Measurements from ENCODE around the gene PKMYT1. TPM values are rescaled to one million over a fixed set of nuclear protein-coding genes. Genes with fewer than 3 reads are reported as not detected.
A peak's percentile ranks its signal among the peaks of the same experiment; 100 is the strongest.

The PKMYT1 gene
- total and polyA plus RNA-seq, 9 of the 15 experiments (the other 6 are each of a cell fraction or from before 2014, with no cell fraction given), result 8.7 to 201 (median 37.8) TPM

DNA sequence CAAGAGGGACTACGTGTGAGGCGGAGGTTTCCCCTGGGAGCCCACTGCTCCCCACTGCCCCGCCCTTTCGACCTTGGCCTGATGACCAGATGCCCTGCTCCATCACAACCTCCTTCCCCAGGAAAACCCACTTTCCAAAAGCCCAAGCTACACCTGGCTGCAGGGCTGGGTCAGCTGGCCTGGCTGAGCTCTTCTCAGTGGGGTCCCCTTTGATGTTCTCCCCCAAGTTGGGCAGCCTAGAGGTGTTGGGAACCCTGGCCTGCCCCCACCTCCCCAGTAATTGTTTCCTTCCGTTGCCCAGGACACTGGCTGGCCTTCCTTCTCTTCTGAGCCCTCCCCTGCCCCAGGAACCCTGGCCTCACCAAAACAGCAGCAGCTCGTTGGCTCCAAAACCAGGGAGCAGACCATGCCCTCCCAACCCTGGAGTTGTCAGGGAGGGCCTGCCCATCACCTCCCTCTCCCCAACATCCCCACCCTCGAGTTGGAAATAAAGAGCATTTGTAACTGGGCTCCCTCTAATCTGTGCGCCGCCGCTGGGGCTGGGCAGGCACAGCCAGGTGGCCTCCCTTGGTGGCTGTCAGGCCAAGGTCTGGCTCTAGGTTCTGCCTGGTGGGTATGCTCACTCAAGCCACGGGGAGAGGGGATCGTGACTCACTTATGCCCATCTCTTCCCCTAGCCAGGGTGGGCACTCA, 33.9 kb upstream of the PKMYT1 start:
- no peak overlapping the region for H3K4me3 ChIP-seq
- H3K27ac ChIP-seq (ENCODE audit: extremely low read depth, low read depth, low read length), result no peak overlapping the region
- 71% methylated on average over 11 of the region's 12 CpGs for WGBS (ENCODE audit: insufficient coverage, low coverage, missing lambda C conversion rate)
- no peaks in the 10 kb centered on the region for H3K36me3 ChIP-seq (ENCODE audit: control insufficient read depth, insufficient read depth, low read length)
- H3K9ac ChIP-seq (ENCODE audit: insufficient read depth in 1 of 2, low read depth in 2 of 2, low read length in 2 of 2), result peak overlapping the region in 1 of 2 experiments; percentile 73; a peak in 2 of 4 replicates
- no peak overlapping the region for H2AFZ ChIP-seq (ENCODE audit: low read depth, low read length)
- POLR2A ChIA-PET, result interaction anchor here (0.6 to 0.9 kb wide), 3 partner anchors 9 to 129 kb away, joined by 3 read pairs; no protein-coding TSS in a partner anchor
- H3K4me2 ChIP-seq (ENCODE audit: insufficient read depth, low read length), result no peak overlapping the region
- intact Hi-C loops (cut with micrococcal nuclease) (no loop called here), in situ Hi-C loops (cut with MboI) (no loop called here)
- H3K79me2 ChIP-seq (ENCODE audit: control insufficient read depth, insufficient read depth, low read length), result no peaks in the 10 kb centered on the region
- DNase-seq (ENCODE audit: extremely low read depth in 1 of 4, low spot score in 3 of 4) (no peak), ATAC-seq (no peak), FAIRE-seq (no peak)
- H4K20me1 ChIP-seq (replicated peaks; ENCODE audit: control insufficient read depth, insufficient read depth, low read length), result no peaks in the 10 kb centered on the region
- CTCF ChIA-PET (ENCODE audit: low intra/inter-chr PET ratio), result no interaction called here
- H3K9me1 ChIP-seq (ENCODE audit: control insufficient read depth, insufficient read depth, low read length), result peaks cover 3% of the 10 kb centered on the region
- peaks cover 29 to 82% of the 10 kb centered on the region in 2 experiments for H3K4me1 ChIP-seq (replicated peaks in 1 of 2; ENCODE audit: control insufficient read depth in 2 of 2, insufficient read depth in 2 of 2, low read length in 2 of 2)
- H3K9me3 ChIP-seq (replicated peaks; ENCODE audit: control insufficient read depth, insufficient read depth, low read depth, low read length), result no peaks in the 10 kb centered on the region
- H3K27me3 ChIP-seq (ENCODE audit: control insufficient read depth in 2 of 2, insufficient read depth in 2 of 2, low read length in 2 of 2), result no peaks in the 10 kb centered on the region
- BruUV-seq (replicated peaks), result no TSS peak
- TF ChIP-seq SETDB1 (IDR thresholded peaks at IDR 0.05; ENCODE audit: low read length) (no peak), IFI16 (CRISPR knock-in tag; IDR thresholded peaks at IDR 0.05) (no peak), SMARCB1 (IDR thresholded peaks at IDR 0.05; ENCODE audit: insufficient read length, low read depth) (no peak), NUFIP1 (IDR thresholded peaks at IDR 0.05; ENCODE audit: partially characterized antibody) (no peak), NR2C1 (IDR thresholded peaks at IDR 0.05) (no peak), NR2C1 (tag; IDR thresholded peaks at IDR 0.05) (no peak), CCAR2 (IDR thresholded peaks at IDR 0.05; ENCODE audit: low read depth, low read length) (no peak), RBM39 (optimal IDR thresholded peaks at IDR 0.05; ENCODE audit: low read depth, low read length) (no peak), ZFP30 (CRISPR knock-in tag; IDR thresholded peaks at IDR 0.05; ENCODE audit: borderline replicate concordance) (no peak), SRF (CRISPR knock-in tag; IDR thresholded peaks at IDR 0.05) (no peak), MIER1 (IDR thresholded peaks at IDR 0.05; ENCODE audit: low read depth) (no peak)
- TF ChIP-seq, protein P1, sequence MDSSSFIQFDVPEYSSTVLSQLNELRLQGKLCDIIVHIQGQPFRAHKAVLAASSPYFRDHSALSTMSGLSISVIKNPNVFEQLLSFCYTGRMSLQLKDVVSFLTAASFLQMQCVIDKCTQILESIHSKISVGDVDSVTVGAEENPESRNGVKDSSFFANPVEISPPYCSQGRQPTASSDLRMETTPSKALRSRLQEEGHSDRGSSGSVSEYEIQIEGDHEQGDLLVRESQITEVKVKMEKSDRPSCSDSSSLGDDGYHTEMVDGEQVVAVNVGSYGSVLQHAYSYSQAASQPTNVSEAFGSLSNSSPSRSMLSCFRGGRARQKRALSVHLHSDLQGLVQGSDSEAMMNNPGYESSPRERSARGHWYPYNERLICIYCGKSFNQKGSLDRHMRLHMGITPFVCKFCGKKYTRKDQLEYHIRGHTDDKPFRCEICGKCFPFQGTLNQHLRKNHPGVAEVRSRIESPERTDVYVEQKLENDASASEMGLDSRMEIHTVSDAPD (CRISPR knock-in tag; IDR thresholded peaks at IDR 0.05), result no peak
- TF ChIP-seq, protein P2, sequence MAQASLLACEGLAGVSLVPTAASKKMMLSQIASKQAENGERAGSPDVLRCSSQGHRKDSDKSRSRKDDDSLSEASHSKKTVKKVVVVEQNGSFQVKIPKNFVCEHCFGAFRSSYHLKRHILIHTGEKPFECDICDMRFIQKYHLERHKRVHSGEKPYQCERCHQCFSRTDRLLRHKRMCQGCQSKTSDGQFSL (CRISPR knock-in tag; IDR thresholded peaks at IDR 0.05), result no peak
- TF ChIP-seq, protein P2 (tag; IDR thresholded peaks at IDR 0.05), result no peak
- TF ChIP-seq, protein P3, sequence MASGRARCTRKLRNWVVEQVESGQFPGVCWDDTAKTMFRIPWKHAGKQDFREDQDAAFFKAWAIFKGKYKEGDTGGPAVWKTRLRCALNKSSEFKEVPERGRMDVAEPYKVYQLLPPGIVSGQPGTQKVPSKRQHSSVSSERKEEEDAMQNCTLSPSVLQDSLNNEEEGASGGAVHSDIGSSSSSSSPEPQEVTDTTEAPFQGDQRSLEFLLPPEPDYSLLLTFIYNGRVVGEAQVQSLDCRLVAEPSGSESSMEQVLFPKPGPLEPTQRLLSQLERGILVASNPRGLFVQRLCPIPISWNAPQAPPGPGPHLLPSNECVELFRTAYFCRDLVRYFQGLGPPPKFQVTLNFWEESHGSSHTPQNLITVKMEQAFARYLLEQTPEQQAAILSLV (tag; IDR thresholded peaks at IDR 0.05), result no peak
- TF ChIP-seq, protein P4, sequence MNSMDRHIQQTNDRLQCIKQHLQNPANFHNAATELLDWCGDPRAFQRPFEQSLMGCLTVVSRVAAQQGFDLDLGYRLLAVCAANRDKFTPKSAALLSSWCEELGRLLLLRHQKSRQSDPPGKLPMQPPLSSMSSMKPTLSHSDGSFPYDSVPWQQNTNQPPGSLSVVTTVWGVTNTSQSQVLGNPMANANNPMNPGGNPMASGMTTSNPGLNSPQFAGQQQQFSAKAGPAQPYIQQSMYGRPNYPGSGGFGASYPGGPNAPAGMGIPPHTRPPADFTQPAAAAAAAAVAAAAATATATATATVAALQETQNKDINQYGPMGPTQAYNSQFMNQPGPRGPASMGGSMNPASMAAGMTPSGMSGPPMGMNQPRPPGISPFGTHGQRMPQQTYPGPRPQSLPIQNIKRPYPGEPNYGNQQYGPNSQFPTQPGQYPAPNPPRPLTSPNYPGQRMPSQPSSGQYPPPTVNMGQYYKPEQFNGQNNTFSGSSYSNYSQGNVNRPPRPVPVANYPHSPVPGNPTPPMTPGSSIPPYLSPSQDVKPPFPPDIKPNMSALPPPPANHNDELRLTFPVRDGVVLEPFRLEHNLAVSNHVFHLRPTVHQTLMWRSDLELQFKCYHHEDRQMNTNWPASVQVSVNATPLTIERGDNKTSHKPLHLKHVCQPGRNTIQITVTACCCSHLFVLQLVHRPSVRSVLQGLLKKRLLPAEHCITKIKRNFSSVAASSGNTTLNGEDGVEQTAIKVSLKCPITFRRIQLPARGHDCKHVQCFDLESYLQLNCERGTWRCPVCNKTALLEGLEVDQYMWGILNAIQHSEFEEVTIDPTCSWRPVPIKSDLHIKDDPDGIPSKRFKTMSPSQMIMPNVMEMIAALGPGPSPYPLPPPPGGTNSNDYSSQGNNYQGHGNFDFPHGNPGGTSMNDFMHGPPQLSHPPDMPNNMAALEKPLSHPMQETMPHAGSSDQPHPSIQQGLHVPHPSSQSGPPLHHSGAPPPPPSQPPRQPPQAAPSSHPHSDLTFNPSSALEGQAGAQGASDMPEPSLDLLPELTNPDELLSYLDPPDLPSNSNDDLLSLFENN (IDR thresholded peaks at IDR 0.05; ENCODE audit: low read depth in 2 of 2, low read length in 2 of 2), result no peak
